GM23248 (cell line): Measurements from ENCODE around the gene C3orf49. TPM values are rescaled to one million over a fixed set of nuclear protein-coding genes. Genes with fewer than 3 reads are reported as not detected.

Experiments used
- DNase-seq: peaks from one replicate; pipeline ENCODE4 v3.0.0-alpha.2; 2015
- H2AFZ ChIP-seq: fragments of 200-600 bp; sonication (generic); 2 replicates; pipeline ENCODE4 v1.6.1; 2016; ENCODE audit warnings: antibody characterized with exemption
- H3F3A ChIP-seq: fragments of 200-600 bp; sonication (generic); 2 replicates; pipeline ENCODE4 v1.6.1; 2016; ENCODE audit warnings: mild to moderate bottlenecking, antibody characterized with exemption, mixed run types; ENCODE audit not compliant: insufficient read depth
- H3K27ac ChIP-seq: fragments of 200-600 bp; sonication (generic); 2 replicates; pipeline ENCODE4 v1.5.1; 2016; ENCODE audit warnings: mild to moderate bottlenecking
- H3K27me3 ChIP-seq: fragments of 200-600 bp; sonication (generic); replicated peaks from 2 replicates; pipeline ENCODE4 v1.6.1; 2016; ENCODE audit warnings: mild to moderate bottlenecking; ENCODE audit not compliant: insufficient read depth
- H3K36me3 ChIP-seq: fragments of 200-600 bp; sonication (generic); 2 replicates; pipeline ENCODE4 v1.6.1; 2016; ENCODE audit warnings: low read depth, mild to moderate bottlenecking
- H3K4me1 ChIP-seq: fragments of 200-600 bp; sonication (generic); 2 replicates; pipeline ENCODE4 v1.6.1; 2016; ENCODE audit warnings: mild to moderate bottlenecking; ENCODE audit not compliant: insufficient read depth
- H3K4me2 ChIP-seq: fragments of 200-600 bp; sonication (generic); one replicate; pipeline ENCODE4 v1.6.1; 2016; ENCODE audit warnings: mild to moderate bottlenecking; ENCODE audit not compliant: unreplicated experiment
- H3K4me3 ChIP-seq: fragments of 200-600 bp; sonication (generic); 2 replicates; pipeline ENCODE4 v1.5.1; 2016; ENCODE audit warnings: mild to moderate bottlenecking
- H3K79me2 ChIP-seq: fragments of 200-600 bp; sonication (generic); 2 replicates; pipeline ENCODE4 v1.6.1; 2016; ENCODE audit warnings: mild to moderate bottlenecking; ENCODE audit not compliant: insufficient read depth
- H3K9ac ChIP-seq: fragments of 200-600 bp; sonication (generic); 2 replicates; pipeline ENCODE4 v1.6.1; 2016; ENCODE audit warnings: mild to moderate bottlenecking
- H3K9me2 ChIP-seq: fragments of 200-600 bp; sonication (generic); 2 replicates; pipeline ENCODE4 v1.6.1; 2016; ENCODE audit warnings: mixed run types, mild to moderate bottlenecking, moderate library complexity; ENCODE audit not compliant: insufficient read depth
- H3K9me3 ChIP-seq: fragments of 200-600 bp; sonication (generic); one replicate; pipeline ENCODE4 v1.6.1; 2017; ENCODE audit warnings: low read depth
- H4K20me1 ChIP-seq: fragments of 200-600 bp; sonication (generic); 2 replicates; pipeline ENCODE4 v1.6.0; 2016; ENCODE audit not compliant: insufficient read depth
- EZH2 ChIP-seq: fragments of 200-600 bp; sonication (generic); IDR thresholded peaks from 2 replicates; pipeline ENCODE4 v1.6.1; 2018; ENCODE audit warnings: antibody characterized with exemption, mild to moderate bottlenecking; ENCODE audit not compliant: insufficient read depth, poor library complexity, severe bottlenecking
- EZH2phosphoT487 ChIP-seq: fragments of 200-600 bp; sonication (generic); IDR thresholded peaks from 2 replicates; pipeline ENCODE4 v1.6.1; 2018; ENCODE audit warnings: antibody characterized with exemption, moderate library complexity, mild to moderate bottlenecking, low read depth; ENCODE audit not compliant: insufficient read depth
- WGBS, 2 experiments: methylation state at CpG; one replicate each; pipeline ENCODE4 v1.1.6; 2015 to 2017; ENCODE audit warnings: low lambda C conversion rate in 2 of 2, low coverage in 1 of 2; ENCODE audit errors: missing lambda C conversion rate in 2 of 2; 5-methylcytosine and 5-hydroxymethylcytosine counted together
- in situ Hi-C: fragments of 300-500 bp; cut with MboI; formaldehyde crosslinking; loops from 2 replicates; pipeline ENCODE4 v1.15.0; 2020
- polyA plus RNA-seq: library from polyadenylated mRNA; unstranded; fragments of >200 nt; fragmentation: Nextera tagmentation; extraction: Ambion mirVana; gene quantifications from 2 replicates; pipeline ENCODE4 v1.2.1, GENCODE V29; 2016
- total RNA-seq: library from RNA; depleted of rRNA; stranded (reverse); fragments of >200 nt; shearing (Covaris generic); gene quantifications from 2 replicates; pipeline ENCODE4 v1.2.3, GENCODE V29; 2014

C3orf49 gene
- total and polyA plus RNA-seq, 2 experiments from 2014 or later: not detected

GRCh38 chr3:63847718-63848450, 28.8 kb downstream of the C3orf49 start:
- Histone ChIP-seq H3K79me2 (peaks cover 98% of the 10 kb centered on the region), H3K9ac (no peak overlapping the region)
- in situ Hi-C loops: no loop called here

GRCh38 chr3:63849175-63849574, 30.1 kb downstream of the C3orf49 start:
- peaks cover 98% of the 10 kb centered on the region for H3K79me2 ChIP-seq
- in situ Hi-C loops: no loop called here
- DNase-seq: no peak

More at GRCh38 chr3:63847718-63848450, 28.8 kb downstream of the C3orf49 start:
- Histone ChIP-seq H3K27me3 (no peaks in the 10 kb centered on the region), H3K9me3 (no peaks in the 10 kb centered on the region), H3K36me3 (no peaks in the 10 kb centered on the region), H2AFZ (no peak overlapping the region), H3K4me2 (no peak overlapping the region), H3F3A (no peaks in the 10 kb centered on the region), H3K4me1 (no peaks in the 10 kb centered on the region), H3K27ac (no peak overlapping the region), H4K20me1 (no peaks in the 10 kb centered on the region), H3K4me3 (no peak overlapping the region), H3K9me2 (no peaks in the 10 kb centered on the region)
- no peak for TF ChIP-seq EZH2phosphoT487
- TF ChIP-seq EZH2: no peak
- no peak for DNase-seq
- 92 to 95% methylated on average over 1 of the region's 1 CpG for WGBS, 2 experiments

GRCh38 chr3:63851287-63851686, 32.2 kb downstream of the C3orf49 start:
- H4K20me1 ChIP-seq: peaks cover 4% of the 10 kb centered on the region; the same call in 1 of the 2 replicates
- in situ Hi-C loops: no loop called here
- no peaks in the 10 kb centered on the region for H3F3A ChIP-seq
- H3K79me2 ChIP-seq: peaks cover 97% of the 10 kb centered on the region
- no peak overlapping the region for H3K4me3 ChIP-seq
- WGBS, 2 experiments: 96 to 98% methylated on average over 3 of the region's 3 CpGs
- H3K9ac ChIP-seq: no peak overlapping the region
- H3K9me3 ChIP-seq: no peaks in the 10 kb centered on the region
- H3K27ac ChIP-seq: no peak overlapping the region
- no peak for DNase-seq
- H3K4me1 ChIP-seq: peaks cover 5% of the 10 kb centered on the region; the same call in 1 of the 2 replicates
- H3K36me3 ChIP-seq: no peaks in the 10 kb centered on the region
- no peaks in the 10 kb centered on the region for H3K9me2 ChIP-seq
- TF ChIP-seq EZH2phosphoT487 (no peak), EZH2 (no peak)
- no peak overlapping the region for H3K4me2 ChIP-seq
- H2AFZ ChIP-seq: no peak overlapping the region
- H3K27me3 ChIP-seq: no peaks in the 10 kb centered on the region

More at GRCh38 chr3:63849175-63849574, 30.1 kb downstream of the C3orf49 start:
- TF ChIP-seq EZH2phosphoT487 (no peak), EZH2 (no peak)
- H4K20me1 ChIP-seq: no peaks in the 10 kb centered on the region
- no peak overlapping the region for H3K4me3 ChIP-seq
- no peak overlapping the region for H2AFZ ChIP-seq
- H3K4me2 ChIP-seq: no peak overlapping the region
- H3K9me3 ChIP-seq: no peaks in the 10 kb centered on the region
- H3K27me3 ChIP-seq: no peaks in the 10 kb centered on the region
- 97 to 99% methylated on average over 4 of the region's 4 CpGs for WGBS, 2 experiments
- H3K9ac ChIP-seq: no peak overlapping the region
- no peaks in the 10 kb centered on the region for H3K36me3 ChIP-seq
- H3K4me1 ChIP-seq: no peaks in the 10 kb centered on the region
- no peaks in the 10 kb centered on the region for H3K9me2 ChIP-seq
- no peaks in the 10 kb centered on the region for H3F3A ChIP-seq
- no peak overlapping the region for H3K27ac ChIP-seq

GRCh38 chr3:63853106-63853505, 34.0 kb downstream of the C3orf49 start:
- H3K9me2 ChIP-seq: no peaks in the 10 kb centered on the region
- no peak overlapping the region for H3K4me3 ChIP-seq
- no peak for DNase-seq
- no peak overlapping the region for H3K4me2 ChIP-seq
- H3K4me1 ChIP-seq: peaks cover 15% of the 10 kb centered on the region
- no peaks in the 10 kb centered on the region for H3F3A ChIP-seq
- no peak overlapping the region for H2AFZ ChIP-seq
- H3K9me3 ChIP-seq: no peaks in the 10 kb centered on the region
- no peaks in the 10 kb centered on the region for H3K36me3 ChIP-seq
- no peak overlapping the region for H3K27ac ChIP-seq
- H3K27me3 ChIP-seq: no peaks in the 10 kb centered on the region
- WGBS, 2 experiments: 88 to 90% methylated on average over 4 of the region's 4 CpGs
- peaks cover 97% of the 10 kb centered on the region for H3K79me2 ChIP-seq
- H3K9ac ChIP-seq: no peak overlapping the region
- TF ChIP-seq EZH2 (no peak), EZH2phosphoT487 (no peak)
- in situ Hi-C loops: no loop called here
- H4K20me1 ChIP-seq: peaks cover 4% of the 10 kb centered on the region; the same call in 1 of the 2 replicates
